ENCODE results near the gene STRA8. TPM values are rescaled to one million over a fixed set of nuclear protein-coding genes. Genes with fewer than 3 reads are reported as not detected.

The STRA8 gene
- total and polyA plus RNA-seq, 7 donors: not detected

DNA sequence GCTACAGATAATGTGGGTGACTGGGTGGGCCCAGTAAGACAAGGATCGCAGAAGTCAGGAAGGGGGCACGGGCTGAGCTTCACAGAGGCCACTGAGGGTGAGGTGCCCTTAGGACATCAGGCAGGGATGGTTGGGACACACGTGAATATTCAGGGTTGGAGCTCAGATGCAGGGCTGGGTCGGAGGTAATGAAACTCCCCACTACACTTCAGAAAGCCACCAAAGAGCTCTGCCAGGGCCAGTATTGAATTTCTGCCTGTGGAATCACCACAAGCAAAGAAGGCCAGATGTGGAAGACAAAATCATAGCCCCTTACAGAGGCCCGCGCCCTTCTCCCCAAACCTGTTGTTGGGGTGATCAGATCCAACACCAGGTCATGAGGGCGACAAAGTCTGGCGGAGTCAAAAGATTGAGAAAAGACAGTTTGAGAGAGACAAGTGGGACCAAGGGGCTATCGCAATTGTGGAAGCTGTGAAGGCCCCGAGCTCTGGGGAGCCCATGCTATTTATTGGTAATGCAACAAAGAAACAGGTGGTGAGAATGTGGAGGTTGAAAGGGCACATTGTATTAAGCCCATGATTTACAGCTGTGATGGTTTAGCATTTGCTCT lies 42.4 kb downstream of the STRA8 start:
- TF ChIP-seq, protein P1, sequence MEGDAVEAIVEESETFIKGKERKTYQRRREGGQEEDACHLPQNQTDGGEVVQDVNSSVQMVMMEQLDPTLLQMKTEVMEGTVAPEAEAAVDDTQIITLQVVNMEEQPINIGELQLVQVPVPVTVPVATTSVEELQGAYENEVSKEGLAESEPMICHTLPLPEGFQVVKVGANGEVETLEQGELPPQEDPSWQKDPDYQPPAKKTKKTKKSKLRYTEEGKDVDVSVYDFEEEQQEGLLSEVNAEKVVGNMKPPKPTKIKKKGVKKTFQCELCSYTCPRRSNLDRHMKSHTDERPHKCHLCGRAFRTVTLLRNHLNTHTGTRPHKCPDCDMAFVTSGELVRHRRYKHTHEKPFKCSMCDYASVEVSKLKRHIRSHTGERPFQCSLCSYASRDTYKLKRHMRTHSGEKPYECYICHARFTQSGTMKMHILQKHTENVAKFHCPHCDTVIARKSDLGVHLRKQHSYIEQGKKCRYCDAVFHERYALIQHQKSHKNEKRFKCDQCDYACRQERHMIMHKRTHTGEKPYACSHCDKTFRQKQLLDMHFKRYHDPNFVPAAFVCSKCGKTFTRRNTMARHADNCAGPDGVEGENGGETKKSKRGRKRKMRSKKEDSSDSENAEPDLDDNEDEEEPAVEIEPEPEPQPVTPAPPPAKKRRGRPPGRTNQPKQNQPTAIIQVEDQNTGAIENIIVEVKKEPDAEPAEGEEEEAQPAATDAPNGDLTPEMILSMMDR (IDR thresholded peaks at IDR 0.05): no peak
- no peak for DNase-seq
- WGBS, 3 donors: 83 to 87% (median 84%) methylated on average over 10 of the region's 10 CpGs
- intact Hi-C loops (cut with DNase I): no loop called here
- H3K4me3 ChIP-seq: no peak overlapping the region
- no peak for ATAC-seq
- no peaks in the 10 kb centered on the region for H3K4me1 ChIP-seq
- H3K36me3 ChIP-seq (ENCODE audit: insufficient read depth in 1 of 2, low read depth in 1 of 2): no peaks in the 10 kb centered on the region
- peaks cover 0 to 2% (median 0%) of the 10 kb centered on the region in 3 donors for H3K27me3 ChIP-seq (ENCODE audit: insufficient read depth in 3 of 3, low read length in 2 of 3)
- H3K27ac ChIP-seq: no peak overlapping the region
- H3K9me3 ChIP-seq: no peaks in the 10 kb centered on the region

DNA sequence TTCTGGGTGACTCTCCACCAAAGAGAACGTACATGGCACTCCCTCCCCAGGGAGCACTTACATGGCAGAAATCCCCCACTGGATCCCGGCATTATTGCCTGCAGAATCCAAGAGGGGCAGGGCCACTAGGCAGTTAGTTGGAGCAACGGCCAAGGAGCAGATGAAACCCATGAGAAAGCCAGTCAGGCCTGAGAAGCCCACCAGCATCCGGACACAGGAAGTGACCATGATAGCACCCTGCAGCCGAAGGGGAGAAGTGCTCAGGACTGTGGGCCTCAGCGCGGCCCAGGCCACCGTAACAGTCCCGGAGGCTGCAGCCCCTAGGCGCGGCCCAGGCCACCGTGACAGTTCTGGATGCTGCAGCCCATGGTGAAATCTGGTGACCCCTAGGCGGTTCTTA lies 43.5 kb downstream of the STRA8 start:
- Histone ChIP-seq H3K9me3 (no peaks in the 10 kb centered on the region), H3K4me1 (peaks cover 6% of the 10 kb centered on the region), H3K36me3 (ENCODE audit: insufficient read depth in 1 of 2, low read depth in 1 of 2) (no peaks in the 10 kb centered on the region), H3K27me3 (ENCODE audit: insufficient read depth in 3 of 3, low read length in 2 of 3) (peaks cover 0 to 2% (median 0%) of the 10 kb centered on the region in 3 donors), H3K27ac (no peak overlapping the region), H3K4me3 (no peak overlapping the region)
- DNase-seq (no peak), ATAC-seq (no peak)
- 77 to 82% (median 79%) methylated on average over 13 of the region's 13 CpGs for WGBS, 3 donors
- intact Hi-C loops (cut with DNase I): no loop called here
- TF ChIP-seq, protein P1 (IDR thresholded peaks at IDR 0.05): no peak

DNA sequence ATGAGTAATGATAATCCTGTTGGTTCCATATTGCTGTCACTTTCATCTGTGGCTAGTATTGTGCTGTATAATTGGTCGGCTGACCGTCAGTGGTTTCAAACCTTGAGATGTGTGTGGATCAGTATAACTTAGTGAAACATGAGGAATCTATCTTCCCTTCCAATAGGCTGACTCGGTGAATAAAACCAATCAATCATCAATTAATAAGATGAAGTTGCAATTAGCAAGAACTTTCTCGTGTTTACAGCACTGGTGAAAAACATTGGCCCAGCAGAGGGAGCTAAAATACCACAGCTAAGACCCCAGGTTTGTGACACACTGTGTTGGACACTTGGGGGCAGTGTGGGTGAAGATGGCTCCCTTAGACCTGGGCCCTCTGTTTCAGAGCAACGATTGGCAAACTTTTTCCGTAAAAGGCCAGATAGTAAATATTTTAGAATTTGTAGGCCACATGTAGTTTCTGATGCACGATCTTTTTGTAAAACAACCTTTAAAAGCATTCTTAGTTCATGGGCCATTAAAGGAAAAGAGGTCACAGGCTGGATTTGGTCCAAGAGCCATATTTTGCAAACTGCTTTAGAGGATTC lies 47.8 kb downstream of the STRA8 start:
- Histone ChIP-seq H3K36me3 (ENCODE audit: insufficient read depth in 1 of 2, low read depth in 1 of 2) (no peaks in the 10 kb centered on the region), H3K4me1 (peaks cover 22% of the 10 kb centered on the region), H3K27me3 (ENCODE audit: insufficient read depth in 3 of 3, low read length in 2 of 3) (no peaks in the 10 kb centered on the region), H3K9me3 (no peaks in the 10 kb centered on the region), H3K4me3 (no peak overlapping the region), H3K27ac (no peak overlapping the region)
- intact Hi-C loops (cut with DNase I): loop anchor here (1.0 to 5.0 kb wide), 6 partner anchors 54 to 366 kb away; partner anchors contain the start of gene NUP205 (in 1 of the 2)
- DNase-seq (peak; percentile 69 to 79), ATAC-seq (peak; percentile 94 to 99 (median 98))
- WGBS, 3 donors: 4 to 8% (median 5%) methylated on average over 7 of the region's 7 CpGs
- TF ChIP-seq, protein P1 (IDR thresholded peaks at IDR 0.05): peak; percentile 94

DNA sequence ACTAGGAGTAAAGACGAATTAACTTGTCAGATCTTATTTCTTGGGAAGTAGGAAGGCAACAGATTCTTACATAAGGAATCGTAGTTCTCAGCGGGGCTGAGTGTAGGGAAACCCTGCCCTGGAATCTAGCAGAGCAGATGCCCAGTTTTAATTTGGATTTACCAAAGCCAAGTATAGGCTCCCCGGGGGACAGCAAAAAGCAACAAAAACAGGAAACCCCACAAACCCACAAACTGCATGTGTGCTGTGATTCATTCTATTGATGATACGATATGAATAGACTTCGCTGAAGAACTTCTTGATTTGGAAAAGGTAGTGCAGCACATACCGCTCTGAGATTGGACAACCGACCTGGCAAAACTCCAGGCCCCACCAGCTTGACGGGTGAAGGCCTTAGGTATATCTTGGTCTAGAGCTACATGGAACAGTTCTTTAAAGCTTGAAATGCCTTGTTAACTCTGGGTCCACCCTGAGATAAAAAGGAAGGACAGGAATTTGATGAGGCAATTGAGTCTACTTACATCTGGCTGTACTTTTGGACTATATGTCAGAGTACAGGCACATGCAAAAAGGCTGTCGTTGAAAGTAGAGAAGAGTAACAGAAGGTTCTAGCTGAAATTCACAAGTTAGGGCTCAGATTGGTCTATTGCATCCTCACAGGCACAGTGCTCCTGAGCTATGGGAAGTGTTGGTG lies 49.1 kb downstream of the STRA8 start:
- H3K4me1 ChIP-seq: peaks cover 22% of the 10 kb centered on the region
- intact Hi-C loops (cut with DNase I): loop anchor here in 1 of 2 donors (5.0 kb wide), 3 partner anchors 55 to 365 kb away; partner anchors contain the start of gene NUP205

More for the DNA sequence above, 49.1 kb downstream of the STRA8 start:
- TF ChIP-seq, protein P1 (IDR thresholded peaks at IDR 0.05): no peak
- 69 to 79% (median 73%) methylated on average over 10 of the region's 10 CpGs for WGBS, 3 donors
- no peaks in the 10 kb centered on the region for H3K36me3 ChIP-seq (ENCODE audit: insufficient read depth in 1 of 2, low read depth in 1 of 2)
- ATAC-seq (no peak), DNase-seq (no peak)
- no peak overlapping the region for H3K4me3 ChIP-seq
- H3K27me3 ChIP-seq (ENCODE audit: insufficient read depth in 3 of 3, low read length in 2 of 3): no peaks in the 10 kb centered on the region
- H3K9me3 ChIP-seq: no peaks in the 10 kb centered on the region
- no peak overlapping the region for H3K27ac ChIP-seq

All from psoas muscle (tissue), 8 donors.